CD14-positive monocyte (primary cell): ENCODE measurements around the gene WNT11. TPM values are rescaled to one million over a fixed set of nuclear protein-coding genes. Genes with fewer than 3 reads are reported as not detected.

ENCODE experiments used
- DNase-seq, 3 donors: peaks; one replicate each; pipeline ENCODE4 v3.0.0-alpha.2; 2011 to 2022
- H2AFZ ChIP-seq: 2 replicates; pipeline ENCODE4 v1.6.0; 2012; ENCODE audit warnings: mild to moderate bottlenecking, low read depth, low read length, inconsistent platforms; ENCODE audit not compliant: insufficient read depth, poor library complexity, severe bottlenecking
- H3K27ac ChIP-seq, 2 donors: 1 replicate in 1 of 2; 2 replicates in 1 of 2; pipeline ENCODE4 v1.5.1; 2012 to 2013; ENCODE audit warnings: low read length in 2 of 2, control low read depth in 1 of 2, inconsistent platforms in 1 of 2, low read depth in 1 of 2, mild to moderate bottlenecking in 1 of 2
- H3K27me3 ChIP-seq, 2 donors: one replicate each; pipeline versions ENCODE4 v1.6.0 to v1.6.1; 2011 to 2013; ENCODE audit warnings: low read length in 2 of 2; ENCODE audit not compliant: control insufficient read depth in 2 of 2, insufficient read depth in 2 of 2
- H3K36me3 ChIP-seq, 2 donors: replicated peaks in 1 of 2; 1 replicate in 1 of 2; 2 replicates in 1 of 2; pipeline versions ENCODE4 v1.5.1 to v1.6.1; 2012 to 2013; ENCODE audit warnings: low read length in 2 of 2, control low read depth in 1 of 2, inconsistent platforms in 1 of 2, mild to moderate bottlenecking in 1 of 2; ENCODE audit not compliant: insufficient read depth in 2 of 2, control insufficient read depth in 1 of 2
- H3K4me1 ChIP-seq, 2 donors: 1 replicate in 1 of 2; 2 replicates in 1 of 2; pipeline versions ENCODE4 v1.5.1 to v1.6.1; 2012 to 2013; ENCODE audit warnings: low read length in 2 of 2, control low read depth in 1 of 2, inconsistent platforms in 1 of 2, mild to moderate bottlenecking in 1 of 2, moderate library complexity in 1 of 2; ENCODE audit not compliant: insufficient read depth in 2 of 2, control insufficient read depth in 1 of 2
- H3K4me2 ChIP-seq: replicated peaks from 2 replicates; pipeline ENCODE3; 2012; ENCODE audit warnings: low read length, moderate library complexity, mild to moderate bottlenecking; ENCODE audit not compliant: poor library complexity, severe bottlenecking; ENCODE audit errors: extremely low read depth
- H3K4me3 ChIP-seq, 3 experiments: fragments of 200-600 bp in 1 of 3; sonication (generic) in 1 of 3; replicated peaks in 1 of 3; 1 replicate in 2 of 3; 2 replicates in 1 of 3; pipeline ENCODE4 v1.5.1; 2011 to 2013; ENCODE audit warnings: low read length in 3 of 3, mild to moderate bottlenecking in 3 of 3, control low read depth in 2 of 3, low read depth in 2 of 3, inconsistent platforms in 1 of 3, moderate library complexity in 1 of 3
- H3K79me2 ChIP-seq: 2 replicates; pipeline ENCODE4 v1.6.0; 2012; ENCODE audit warnings: mild to moderate bottlenecking, control low read depth, inconsistent platforms, low read length, moderate library complexity; ENCODE audit not compliant: insufficient read depth
- H3K9ac ChIP-seq: 2 replicates; pipeline ENCODE4 v1.6.0; 2017; ENCODE audit warnings: low read length, mild to moderate bottlenecking; ENCODE audit not compliant: insufficient read depth, poor library complexity, severe bottlenecking
- H3K9me3 ChIP-seq, 2 donors: replicated peaks in 1 of 2; 1 replicate in 1 of 2; 2 replicates in 1 of 2; pipeline versions ENCODE4 v1.5.1 to v1.6.1; 2012 to 2013; ENCODE audit warnings: low read length in 2 of 2, control low read depth in 1 of 2; ENCODE audit not compliant: control insufficient read depth in 1 of 2, insufficient read depth in 1 of 2
- H4K20me1 ChIP-seq: 2 replicates; pipeline ENCODE4 v1.6.0; 2012; ENCODE audit warnings: mild to moderate bottlenecking, low read length, control low read depth, moderate library complexity; ENCODE audit not compliant: insufficient read depth
- H3K27ac Mint-ChIP-seq, 7 donors: one replicate each; pipeline ENCODE4 v1.8.0; 2020; ENCODE audit warnings: mild to moderate bottlenecking in 7 of 7, mixed read lengths in 7 of 7, moderate library complexity in 6 of 7, inconsistent platforms in 2 of 7
- H3K27me3 Mint-ChIP-seq, 3 donors: one replicate each; pipeline ENCODE4 v1.8.0; 2021 to 2022; ENCODE audit warnings: low read depth in 3 of 3, mild to moderate bottlenecking in 3 of 3, mixed read lengths in 3 of 3, moderate library complexity in 3 of 3, inconsistent platforms in 1 of 3
- H3K36me3 Mint-ChIP-seq, 2 donors: one replicate each; pipeline ENCODE4 v1.8.0; 2020; ENCODE audit warnings: mixed read lengths in 2 of 2, inconsistent platforms in 1 of 2, mild to moderate bottlenecking in 1 of 2
- H3K4me1 Mint-ChIP-seq: one replicate; pipeline ENCODE4 v1.8.0; 2020; ENCODE audit warnings: mild to moderate bottlenecking, mixed read lengths
- H3K4me3 Mint-ChIP-seq, 2 donors: one replicate each; pipeline ENCODE4 v1.8.0; 2020; ENCODE audit warnings: mild to moderate bottlenecking in 2 of 2, mixed read lengths in 2 of 2, moderate library complexity in 1 of 2
- H3K9me3 Mint-ChIP-seq, 7 donors: one replicate each; pipeline ENCODE4 v1.8.0; 2020 to 2022; ENCODE audit warnings: mixed read lengths in 7 of 7, mild to moderate bottlenecking in 6 of 7, moderate library complexity in 6 of 7, inconsistent platforms in 2 of 7
- CTCF ChIP-seq: fragments of 200-600 bp; IDR thresholded peaks from one replicate; pipeline ENCODE4 v1.8.0; 2022; ENCODE audit warnings: antibody characterized with exemption, mild to moderate bottlenecking
- WGBS: methylation state at CpG from one replicate; pipeline ENCODE4 v1.1.5; 2013; ENCODE audit warnings: missing lambda C conversion rate; ENCODE audit not compliant: insufficient coverage; 5-methylcytosine and 5-hydroxymethylcytosine counted together
- intact Hi-C, 2 donors: fragments of 100-400 bp; cut with micrococcal nuclease; formaldehyde crosslinking; loops; one replicate each; pipeline versions ENCODE4 v1.15.0 to v1.15.1; 2023
- polyA plus RNA-seq, 3 donors: library from polyadenylated mRNA; depleted of rRNA in 1 of 3; unstranded in 2 of 3; stranded (reverse) in 1 of 3; fragments of 300-500 nt in 2 of 3; fragments of >200 nt in 1 of 3; fragmentation: Illumina TruSeq in 2 of 3; gene quantifications; 1 replicate in 2 of 3; 2 replicates in 1 of 3; pipeline ENCODE4 v1.2.3, GENCODE V29; 2012 to 2021

Gene WNT11
- polyA plus RNA-seq, 3 donors: 0.09 to 0.24 (median 0.21) TPM

- 100% methylated on average over 5 of the region's 11 CpGs for WGBS
- H3K4me1 ChIP-seq: peaks cover 13 to 19% of the 10 kb centered on the region in 2 donors
- H3K79me2 ChIP-seq: no peaks in the 10 kb centered on the region
- H3K9me3 ChIP-seq: no peaks in the 10 kb centered on the region
- Mint-ChIP-seq H3K27ac (no peak overlapping the region), H3K27me3 (peaks cover 3 to 16% (median 8%) of the 10 kb centered on the region in 3 donors), H3K4me1 (peaks cover 17% of the 10 kb centered on the region), H3K4me3 (no peak overlapping the region), H3K36me3 (no peaks in the 10 kb centered on the region), H3K9me3 (peaks cover 0 to 2% (median 0%) of the 10 kb centered on the region in 7 donors)
- H3K27ac ChIP-seq: no peak overlapping the region
- no peaks in the 10 kb centered on the region for H4K20me1 ChIP-seq
- H3K4me2 ChIP-seq: no peak overlapping the region
- intact Hi-C loops: loop anchor here in 1 of 2 donors (10.0 kb wide), 1 partner anchor 145 kb away; the partner anchor contains the start of genes GVQW3 and THAP12
- no peaks in the 10 kb centered on the region for H3K36me3 ChIP-seq
- no peaks in the 10 kb centered on the region for H3K27me3 ChIP-seq
- no peak overlapping the region for H2AFZ ChIP-seq
- H3K4me3 ChIP-seq: no peak overlapping the region
- no peak for TF ChIP-seq CTCF
- no peak for DNase-seq
- no peak overlapping the region for H3K9ac ChIP-seq
Measured at GRCh38 chr11:76239483-76240160, 33.3 kb upstream of the WNT11 start.

GRCh38 chr11:76238551-76238950 is 32.2 kb upstream of the WNT11 start:
- H3K27me3 Mint-ChIP-seq: peaks cover 3 to 13% (median 7%) of the 10 kb centered on the region in 3 donors
- no peak overlapping the region for H3K4me3 Mint-ChIP-seq

More at GRCh38 chr11:76238551-76238950, 32.2 kb upstream of the WNT11 start:
- H3K79me2 ChIP-seq: no peaks in the 10 kb centered on the region
- Mint-ChIP-seq H3K4me1 (peaks cover 28% of the 10 kb centered on the region), H3K9me3 (peaks cover 0 to 2% (median 0%) of the 10 kb centered on the region in 7 donors), H3K36me3 (no peaks in the 10 kb centered on the region), H3K27ac (no peak overlapping the region)
- 34% methylated on average over 3 of the region's 6 CpGs for WGBS
- peaks cover 23 to 30% of the 10 kb centered on the region in 2 donors for H3K4me1 ChIP-seq
- H3K36me3 ChIP-seq: no peaks in the 10 kb centered on the region
- no peak overlapping the region for H3K9ac ChIP-seq
- TF ChIP-seq CTCF: no peak
- no peak overlapping the region for H3K27ac ChIP-seq
- intact Hi-C loops: loop anchor here in 1 of 2 donors (10.0 kb wide), 1 partner anchor 146 kb away; the partner anchor contains the start of genes GVQW3 and THAP12
- H3K9me3 ChIP-seq: no peaks in the 10 kb centered on the region
- H2AFZ ChIP-seq: no peak overlapping the region
- no peak overlapping the region for H3K4me3 ChIP-seq
- no peaks in the 10 kb centered on the region for H3K27me3 ChIP-seq
- DNase-seq: no peak
- no peak overlapping the region for H3K4me2 ChIP-seq
- H4K20me1 ChIP-seq: no peaks in the 10 kb centered on the region
